DND-41 (cell line): ENCODE measurements around the gene NINL.

Experiments
- ATAC-seq: fragments of 200-7000 bp; cut with Tn5 transposase; 3 replicates; pipeline ENCODE4 v1.9.1; 2021; ENCODE audit warnings: low read depth; ENCODE audit not compliant: insufficient read depth
- DNase-seq: peaks from one replicate; pipeline ENCODE4 v3.0.0-alpha.2; 2020
- H2AFZ ChIP-seq: 2 replicates; pipeline ENCODE4 v1.6.0; 2012; ENCODE audit warnings: low read depth, low read length
- H3K27ac ChIP-seq: 2 replicates; pipeline ENCODE4 v1.5.1; 2012; ENCODE audit warnings: low read length, inconsistent platforms
- H3K27me3 ChIP-seq: fragments of 200-600 bp; sonication (generic); 2 replicates; pipeline ENCODE4 v1.6.0; 2012; ENCODE audit warnings: low read length, mild to moderate bottlenecking, inconsistent platforms; ENCODE audit not compliant: insufficient read depth, poor library complexity
- H3K36me3 ChIP-seq: 2 replicates; pipeline ENCODE4 v1.5.1; 2012; ENCODE audit warnings: low read length, inconsistent platforms; ENCODE audit not compliant: insufficient read depth
- H3K4me1 ChIP-seq: 2 replicates; pipeline ENCODE4 v1.5.1; 2012; ENCODE audit warnings: mild to moderate bottlenecking, low read length; ENCODE audit not compliant: insufficient read depth
- H3K4me2 ChIP-seq: 2 replicates; pipeline ENCODE4 v1.6.0; 2012; ENCODE audit warnings: mild to moderate bottlenecking, moderate library complexity, low read length, inconsistent platforms; ENCODE audit not compliant: insufficient read depth
- H3K4me3 ChIP-seq, 2 experiments: fragments of 200-600 bp in 1 of 2; shearing (Covaris generic) in 1 of 2; 2 replicates each; pipeline ENCODE4 v1.5.1; 2012 to 2016; ENCODE audit warnings: inconsistent platforms in 2 of 2, low read length in 2 of 2, mild to moderate bottlenecking in 2 of 2, low read depth in 1 of 2, moderate library complexity in 1 of 2
- H3K79me2 ChIP-seq: 2 replicates; pipeline ENCODE4 v1.6.0; 2012; ENCODE audit warnings: low read length, inconsistent platforms; ENCODE audit not compliant: insufficient read depth
- H3K9ac ChIP-seq: 2 replicates; pipeline ENCODE4 v1.6.0; 2012; ENCODE audit warnings: low read depth, mild to moderate bottlenecking, inconsistent platforms, low read length, moderate library complexity
- H3K9me3 ChIP-seq: 2 replicates; pipeline ENCODE4 v1.5.1; 2012; ENCODE audit warnings: low read length, moderate library complexity, mild to moderate bottlenecking, inconsistent platforms; ENCODE audit not compliant: insufficient read depth, severe bottlenecking
- H4K20me1 ChIP-seq: 2 replicates; pipeline ENCODE4 v1.6.0; 2012; ENCODE audit warnings: low read length; ENCODE audit not compliant: insufficient read depth
- CTCF ChIP-seq: IDR thresholded peaks from 2 replicates; pipeline ENCODE4 v1.5.1; 2012; ENCODE audit warnings: borderline replicate concordance, low read length, moderate library complexity, mild to moderate bottlenecking; ENCODE audit not compliant: poor library complexity, severe bottlenecking; ENCODE audit errors: extremely low read depth
- EZH2 ChIP-seq: IDR thresholded peaks from 3 replicates; pipeline ENCODE4 v1.6.1; 2012; ENCODE audit warnings: borderline replicate concordance, low read depth, mild to moderate bottlenecking, moderate library complexity, low read length, inconsistent platforms; ENCODE audit not compliant: severe bottlenecking

Gene NINL

GRCh38 chr20:25580711-25581110 is 4.6 kb downstream of the NINL start:
- H3K9me3 ChIP-seq: no peaks in the 10 kb centered on the region
- no peaks in the 10 kb centered on the region for H3K27me3 ChIP-seq
- no peak overlapping the region for H3K27ac ChIP-seq
- peaks cover 32% of the 10 kb centered on the region for H3K4me1 ChIP-seq
- H2AFZ ChIP-seq: no peak overlapping the region
- TF ChIP-seq CTCF: no peak
- TF ChIP-seq EZH2: no peak
- no peak overlapping the region for H3K4me3 ChIP-seq
- H3K36me3 ChIP-seq: peaks cover 19% of the 10 kb centered on the region
- H3K79me2 ChIP-seq: peaks cover 90% of the 10 kb centered on the region
- H3K4me2 ChIP-seq: peak overlapping the region; percentile 0; the same call in 1 of the 2 replicates
- H3K9ac ChIP-seq: no peak overlapping the region
- no peak for DNase-seq
- ATAC-seq: no peak
- H4K20me1 ChIP-seq: peaks cover 16% of the 10 kb centered on the region; the same call in 1 of the 2 replicates

- Histone ChIP-seq H3K79me2 (peaks cover 96% of the 10 kb centered on the region), H3K4me2 (no peak overlapping the region), H2AFZ (no peak overlapping the region), H3K9me3 (no peaks in the 10 kb centered on the region), H3K4me3 (no peak overlapping the region), H3K9ac (no peak overlapping the region), H3K36me3 (peaks cover 26% of the 10 kb centered on the region), H3K27ac (no peak overlapping the region; the same call in 1 of the 2 replicates), H4K20me1 (peaks cover 20% of the 10 kb centered on the region; the same call in 1 of the 2 replicates), H3K4me1 (peaks cover 23% of the 10 kb centered on the region), H3K27me3 (no peaks in the 10 kb centered on the region)
- DNase-seq (peak; percentile 29), ATAC-seq (peak; percentile 69; the same call in 2 of the 3 replicates)
- TF ChIP-seq EZH2 (no peak), CTCF (no peak)
These were observed 6.1 kb downstream of the NINL start for GRCh38 chr20:25579081-25579770.

GRCh38 chr20:25576783-25577530 is 8.4 kb downstream of the NINL start:
- Histone ChIP-seq H3K79me2 (peaks cover 94% of the 10 kb centered on the region), H3K36me3 (peaks cover 27% of the 10 kb centered on the region), H3K9ac (no peak overlapping the region), H3K4me1 (peaks cover 5% of the 10 kb centered on the region; the same call in 1 of the 2 replicates), H2AFZ (no peak overlapping the region), H3K9me3 (no peaks in the 10 kb centered on the region), H3K4me2 (no peak overlapping the region), H3K27ac (no peak overlapping the region), H3K4me3 (no peak overlapping the region), H3K27me3 (no peaks in the 10 kb centered on the region), H4K20me1 (peaks cover 24% of the 10 kb centered on the region; the same call in 1 of the 2 replicates)
- ATAC-seq (no peak), DNase-seq (no peak)
- no peak for TF ChIP-seq EZH2
- no peak for TF ChIP-seq CTCF
